DMS153 treated with DMSO at 0.1 percent for 48 hours (cell line): ENCODE data around the gene IRAK1.

Experiments
- DNase-seq: peaks from one replicate; lab custom pipeline; 2025; ENCODE audit not compliant: unreplicated experiment; lab: John Stamatoyannopoulos, UW

IRAK1 gene

GRCh38 chrX:154043003-154043763 lies 23.5 kb upstream of the IRAK1 start:
- DNase-seq = no peak

DNA sequence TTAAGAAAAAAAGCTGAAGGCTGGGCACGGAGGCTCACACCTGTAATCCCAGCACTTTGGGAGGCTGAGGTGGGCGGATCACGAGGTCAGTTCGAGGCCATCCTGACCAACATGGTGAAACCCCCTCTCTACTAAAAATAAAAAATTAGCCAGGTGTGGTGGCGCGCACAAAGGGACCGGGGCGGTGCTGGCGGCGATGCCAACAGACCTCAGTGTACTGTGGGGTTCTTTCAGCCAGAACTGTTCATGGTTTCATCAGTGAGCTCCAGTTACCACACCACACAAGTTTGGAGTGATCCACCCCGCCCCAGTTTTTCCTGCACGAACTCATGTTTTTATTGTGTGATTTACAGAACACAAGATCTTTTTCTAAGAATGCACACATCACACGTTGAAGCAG lies 21.2 kb upstream of the IRAK1 start:
- DNase-seq = no peak

DNA sequence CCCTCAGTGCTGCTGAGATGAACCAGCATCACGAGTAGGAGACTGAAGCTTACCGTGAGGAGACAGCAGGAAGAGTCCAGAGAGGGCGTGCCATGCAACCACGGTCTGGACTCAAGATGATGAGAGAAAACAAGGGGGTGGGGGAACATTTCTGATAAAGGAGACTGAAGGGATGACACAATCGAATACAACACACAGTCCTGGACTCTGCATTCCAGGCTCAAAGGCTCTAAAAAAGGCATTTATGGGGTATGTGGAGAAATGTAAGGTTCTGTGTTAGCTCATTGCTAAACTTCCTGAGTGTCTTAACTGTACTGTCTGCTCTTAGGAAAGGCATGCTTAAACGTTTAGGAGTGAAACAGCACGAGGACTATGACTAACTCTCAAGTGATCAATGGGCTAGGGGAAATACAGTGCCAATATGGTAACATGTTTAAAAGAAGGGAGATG lies 20.6 kb upstream of the IRAK1 start:
- no peak for DNase-seq

DNA sequence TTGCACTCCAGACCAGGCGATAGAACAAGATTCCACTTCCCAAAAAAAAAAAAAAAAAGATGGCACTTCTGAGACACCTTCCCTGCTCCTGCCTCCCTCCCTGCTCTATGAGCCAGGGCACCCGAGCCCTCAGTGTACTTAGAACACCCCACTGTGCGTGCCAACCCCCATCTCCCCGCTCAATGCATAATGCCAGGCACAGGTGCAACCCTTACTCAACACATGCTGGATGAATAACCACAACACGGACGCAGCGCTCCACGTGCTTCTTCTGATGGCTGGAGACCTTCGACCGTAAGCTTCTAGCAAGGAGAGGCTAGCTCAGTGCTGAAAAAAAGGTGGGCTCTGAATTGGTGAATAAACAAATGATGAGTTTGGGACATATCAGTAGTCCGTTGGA lies 19.9 kb upstream of the IRAK1 start:
- no peak for DNase-seq

DNA sequence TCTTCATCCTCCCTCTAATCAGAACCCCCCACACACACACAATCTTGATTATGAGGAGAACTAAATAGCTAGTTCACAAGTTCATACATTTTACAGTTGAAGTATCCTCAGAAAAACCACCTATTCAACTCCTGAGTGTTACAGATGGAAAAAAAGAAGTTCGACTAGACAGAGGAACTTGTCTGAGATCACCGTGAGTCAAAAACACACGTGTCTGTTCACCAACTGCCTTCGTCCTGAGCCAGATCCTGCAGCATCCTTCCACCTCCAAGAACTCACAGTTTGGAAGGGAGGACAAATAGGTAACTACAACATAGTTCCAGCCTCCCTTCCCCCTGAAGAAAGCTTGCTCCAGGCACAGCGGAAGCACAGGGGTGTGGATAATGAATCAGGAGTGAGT lies 19.0 kb upstream of the IRAK1 start:
- DNase-seq = no peak

- DNase-seq = no peak
These were observed 18.1 kb upstream of the IRAK1 start for GRCh38 chrX:154037754-154038153.

GRCh38 chrX:154036513-154036912 lies 16.8 kb upstream of the IRAK1 start:
- DNase-seq = no peak

- DNase-seq = no peak
These were observed 14.1 kb upstream of the IRAK1 start for GRCh38 chrX:154033848-154034247.

DNA sequence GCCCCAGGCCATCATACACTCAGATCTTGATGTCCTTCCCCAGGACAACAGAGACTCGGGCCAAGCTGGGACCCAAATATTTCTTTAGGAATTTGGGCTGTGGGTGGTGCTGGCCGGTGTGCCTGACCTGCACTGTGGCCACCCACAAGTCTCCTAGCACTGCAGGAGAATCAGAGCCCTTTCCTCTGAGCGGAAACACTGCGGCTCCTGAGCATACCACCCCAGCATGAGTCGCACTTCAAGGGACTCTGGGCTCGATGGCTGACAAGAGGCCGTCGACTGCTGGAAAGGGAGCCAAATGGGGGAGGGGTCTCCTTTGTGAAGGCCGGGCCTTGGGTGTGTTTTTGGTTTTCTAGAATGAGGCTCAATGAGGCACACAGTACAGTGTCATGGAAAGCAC lies 13.0 kb upstream of the IRAK1 start:
- no peak for DNase-seq

GRCh38 chrX:154032160-154032559 lies 12.5 kb upstream of the IRAK1 start:
- DNase-seq = no peak

GRCh38 chrX:154030715-154031305 lies 11.1 kb upstream of the IRAK1 start:
- no peak for DNase-seq

- DNase-seq = no peak
These were observed 10.6 kb upstream of the IRAK1 start for GRCh38 chrX:154030266-154030665.

DNA sequence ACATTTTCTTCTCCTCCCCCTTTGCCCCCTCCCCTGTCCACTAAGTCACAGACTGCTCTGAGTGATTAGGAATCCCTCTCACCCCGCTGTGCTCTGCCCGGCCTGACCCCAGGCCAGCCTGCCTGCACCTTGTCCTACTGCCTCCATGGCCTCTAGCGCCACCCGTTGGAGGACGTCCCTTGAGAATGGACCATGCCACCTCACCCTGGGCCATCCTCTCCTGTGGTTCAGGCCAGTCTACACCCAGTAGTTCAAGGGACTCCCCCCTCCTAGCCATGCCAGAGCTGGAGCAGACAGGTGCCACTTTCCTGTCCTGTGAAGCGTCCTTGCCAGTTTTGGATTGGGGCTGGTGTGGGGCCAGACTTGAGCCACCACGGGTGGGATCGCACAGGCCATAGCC lies 9.7 kb upstream of the IRAK1 start:
- DNase-seq = no peak

GRCh38 chrX:154028502-154029184 lies 8.9 kb upstream of the IRAK1 start:
- no peak for DNase-seq

GRCh38 chrX:154027986-154028385 lies 8.3 kb upstream of the IRAK1 start:
- no peak for DNase-seq

- no peak for DNase-seq
These were observed 7.3 kb upstream of the IRAK1 start for GRCh38 chrX:154027022-154027402.

DNA sequence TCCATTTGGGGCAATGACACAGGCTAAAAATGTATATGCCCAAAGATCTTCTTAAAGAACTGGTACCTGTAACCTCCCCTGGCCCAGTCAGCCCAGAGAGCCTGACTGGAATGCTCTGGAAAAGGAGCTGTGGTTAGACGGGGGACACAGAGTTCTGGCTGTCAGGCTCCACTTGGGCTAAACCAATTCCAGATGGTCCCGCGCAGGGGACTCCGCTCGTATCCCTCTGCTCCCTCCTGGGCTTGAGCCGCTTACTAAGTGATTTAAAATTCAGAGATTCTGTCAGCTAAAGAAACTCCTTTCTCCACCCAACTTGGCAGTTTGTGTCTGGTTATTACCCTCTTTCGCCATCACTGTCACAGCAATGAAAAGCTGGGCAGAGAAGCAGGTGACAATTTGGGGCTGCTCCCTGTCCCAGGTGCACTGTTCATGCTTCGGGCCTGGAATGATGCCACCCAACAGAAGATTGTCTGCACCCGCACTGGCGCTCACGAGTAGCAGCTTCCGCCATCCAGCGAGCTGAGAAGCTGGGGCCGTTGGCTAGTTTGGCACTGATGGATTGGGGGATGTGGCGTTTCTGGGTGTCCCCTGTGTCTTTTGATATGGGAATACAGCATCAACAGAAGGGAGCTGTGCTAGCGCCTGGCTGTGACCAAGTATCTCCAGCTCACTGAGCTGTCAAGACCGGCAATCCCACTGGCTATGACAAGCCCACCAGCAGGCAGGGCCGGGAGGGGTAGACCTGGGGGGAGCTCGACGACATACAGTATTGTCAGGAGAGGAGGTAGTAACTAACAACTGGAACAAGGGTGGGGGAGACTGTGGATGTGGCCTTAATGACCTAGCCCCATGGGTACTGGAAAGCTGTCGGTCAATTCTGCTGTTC lies 6.7 kb upstream of the IRAK1 start:
- no peak for DNase-seq

DNA sequence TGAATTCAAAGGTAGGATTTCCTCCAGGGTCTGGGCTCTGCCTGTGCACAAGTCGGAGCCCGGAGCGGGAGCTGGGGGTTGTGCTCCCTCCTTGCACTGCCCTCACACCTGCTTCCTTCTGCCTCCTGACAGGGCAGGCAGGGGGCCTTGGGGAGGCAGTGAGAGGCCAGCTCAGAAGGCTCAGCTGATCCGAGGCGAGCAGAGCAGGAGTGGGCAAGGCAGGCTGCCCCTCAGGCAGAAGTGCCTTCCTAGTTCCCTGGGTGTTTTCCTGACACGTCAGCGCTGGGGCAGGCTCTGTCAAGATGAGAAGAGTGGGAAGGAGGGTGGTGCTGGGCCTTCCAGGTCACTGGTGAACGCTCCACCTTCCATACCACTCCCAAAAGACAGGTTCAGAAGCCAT lies 5.5 kb upstream of the IRAK1 start:
- DNase-seq = no peak

GRCh38 chrX:154024271-154024670 lies 4.6 kb upstream of the IRAK1 start:
- no peak for DNase-seq

DNA sequence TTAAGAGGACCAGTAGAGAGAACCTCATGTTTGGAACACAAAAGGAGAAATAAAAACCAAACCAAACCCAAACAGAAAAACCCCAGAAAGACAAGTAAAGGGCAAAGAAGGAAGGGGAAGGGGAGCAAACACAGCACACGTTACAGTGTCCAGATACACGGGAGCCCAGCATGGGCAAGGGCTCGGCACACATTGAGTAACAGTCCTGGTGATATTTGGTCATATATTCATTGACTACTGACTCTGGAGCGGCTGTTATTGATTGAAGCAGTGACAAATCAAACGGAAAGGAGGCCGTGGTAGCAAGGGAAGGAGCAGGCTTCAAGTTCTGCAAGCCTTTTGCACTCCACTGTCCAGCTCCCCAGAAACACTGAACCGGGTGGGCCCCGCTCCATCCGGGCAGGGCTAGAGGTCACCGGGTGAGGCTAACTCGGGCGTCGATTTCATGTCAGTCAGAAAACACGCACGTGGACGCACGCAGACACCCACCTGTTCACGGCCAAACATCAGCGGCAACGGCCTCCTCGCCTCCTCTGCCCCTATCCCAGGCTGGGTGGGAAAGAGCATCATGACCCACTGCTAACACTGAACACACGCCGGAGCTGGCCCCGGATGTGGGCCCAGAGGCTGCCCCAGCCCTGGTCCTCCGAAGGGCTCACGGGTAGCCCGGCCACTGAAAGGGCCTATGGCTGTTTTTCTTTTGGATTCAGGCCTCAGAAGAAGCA lies 3.7 kb upstream of the IRAK1 start:
- no peak for DNase-seq

DNA sequence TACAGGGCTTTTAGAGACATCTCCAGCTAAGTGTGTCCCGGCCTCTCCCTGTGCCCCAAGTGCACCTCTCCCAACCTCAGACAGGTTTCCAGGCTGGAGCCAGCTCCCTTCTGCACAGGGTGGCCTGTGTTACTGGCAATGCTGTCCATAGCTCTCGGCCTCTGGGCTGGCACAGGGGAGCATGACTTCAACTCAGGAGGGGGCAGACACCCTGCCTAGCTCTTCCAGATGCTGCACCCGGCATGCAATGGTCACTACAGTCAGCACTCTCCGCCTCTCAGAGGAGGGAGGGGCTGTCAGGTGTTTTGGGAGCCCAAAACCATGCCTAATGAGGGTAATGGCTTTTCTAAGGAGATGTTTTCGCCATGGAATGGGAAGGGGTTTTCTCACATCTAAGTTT lies 2.4 kb upstream of the IRAK1 start:
- no peak for DNase-seq
